ENCODE measurements around the gene C2CD2. TPM values are rescaled to one million over a fixed set of nuclear protein-coding genes. Genes with fewer than 3 reads are reported as not detected.

Gene C2CD2
- total and polyA plus RNA-seq, 2 experiments from 2014 or later = 4.5 to 16.2 TPM

DNA sequence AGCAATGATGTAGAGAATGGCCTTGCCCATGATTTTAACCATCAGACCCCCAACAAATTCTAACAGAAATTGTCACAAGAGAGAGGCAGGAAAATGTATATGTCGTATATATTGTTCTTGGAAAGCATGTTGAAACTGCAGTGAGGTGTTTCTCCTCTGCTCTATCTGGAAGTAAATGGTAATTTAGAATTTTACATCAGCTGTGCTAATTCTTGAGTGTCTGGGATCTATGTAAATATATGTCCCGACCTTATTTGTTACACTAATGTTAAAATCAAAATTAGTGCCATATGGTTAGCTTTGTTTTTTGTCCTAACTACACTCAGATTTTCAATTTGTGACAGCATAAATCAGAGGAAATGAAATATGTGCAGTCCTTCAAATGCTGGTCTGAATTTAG, 35.9 kb upstream of the C2CD2 start:
- no peak for ATAC-seq

More for the DNA sequence above, 35.9 kb upstream of the C2CD2 start:
- Mint-ChIP-seq H3K27me3 (ENCODE audit: insufficient read depth, low read depth, poor library complexity) (peaks cover 3% of the 10 kb centered on the region), H3K4me1 (no peaks in the 10 kb centered on the region), H3K36me3 (ENCODE audit: low read depth) (peaks cover 41% of the 10 kb centered on the region), H3K4me3 (no peak overlapping the region), H3K27ac (no peak overlapping the region), H3K9me3 (no peaks in the 10 kb centered on the region; the same call in 2 of the 3 replicates)
- Histone ChIP-seq H3K4me3 (no peak overlapping the region), H3K9me2 (ENCODE audit: insufficient read depth) (0 out of 2 replicates have a peak, but pooled peaks cover 4% of the 10 kb centered on the region), H2AFZ (no peak overlapping the region), H3K4me2 (no peak overlapping the region), H3K27me3 (ENCODE audit: insufficient read depth) (no peaks in the 10 kb centered on the region), H3K36me3 (ENCODE audit: insufficient read depth) (0 out of 2 replicates have a peak, but pooled peaks cover 7% of the 10 kb centered on the region), H3K27ac (ENCODE audit: low read depth) (no peak overlapping the region), H3F3A (replicated peaks; ENCODE audit: low read depth) (no peaks in the 10 kb centered on the region), H3K79me2 (replicated peaks; ENCODE audit: insufficient read depth) (no peaks in the 10 kb centered on the region; the same call in 1 of the 2 replicates), H3K4me1 (ENCODE audit: insufficient read depth) (no peaks in the 10 kb centered on the region), H4K20me1 (replicated peaks; ENCODE audit: insufficient read depth) (no peaks in the 10 kb centered on the region)
- no peak for DNase-seq (ENCODE audit: low spot score)
- TF ChIP-seq NANOG (IDR thresholded peaks at IDR 0.05; ENCODE audit: borderline replicate concordance) = no peak
- TF ChIP-seq EZH2phosphoT487 (IDR thresholded peaks at IDR 0.05; ENCODE audit: unreplicated experiment) = no peak
- TF ChIP-seq, protein P1, sequence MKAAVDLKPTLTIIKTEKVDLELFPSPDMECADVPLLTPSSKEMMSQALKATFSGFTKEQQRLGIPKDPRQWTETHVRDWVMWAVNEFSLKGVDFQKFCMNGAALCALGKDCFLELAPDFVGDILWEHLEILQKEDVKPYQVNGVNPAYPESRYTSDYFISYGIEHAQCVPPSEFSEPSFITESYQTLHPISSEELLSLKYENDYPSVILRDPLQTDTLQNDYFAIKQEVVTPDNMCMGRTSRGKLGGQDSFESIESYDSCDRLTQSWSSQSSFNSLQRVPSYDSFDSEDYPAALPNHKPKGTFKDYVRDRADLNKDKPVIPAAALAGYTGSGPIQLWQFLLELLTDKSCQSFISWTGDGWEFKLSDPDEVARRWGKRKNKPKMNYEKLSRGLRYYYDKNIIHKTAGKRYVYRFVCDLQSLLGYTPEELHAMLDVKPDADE (IDR thresholded peaks at IDR 0.05) = no peak
- TF ChIP-seq EZH2 (IDR thresholded peaks at IDR 0.05; ENCODE audit: low read depth, unreplicated experiment) = no peak
- no peak for TF ChIP-seq POLR2AphosphoS5 (IDR thresholded peaks at IDR 0.05; ENCODE audit: low read depth)
- TF ChIP-seq, protein P2, sequence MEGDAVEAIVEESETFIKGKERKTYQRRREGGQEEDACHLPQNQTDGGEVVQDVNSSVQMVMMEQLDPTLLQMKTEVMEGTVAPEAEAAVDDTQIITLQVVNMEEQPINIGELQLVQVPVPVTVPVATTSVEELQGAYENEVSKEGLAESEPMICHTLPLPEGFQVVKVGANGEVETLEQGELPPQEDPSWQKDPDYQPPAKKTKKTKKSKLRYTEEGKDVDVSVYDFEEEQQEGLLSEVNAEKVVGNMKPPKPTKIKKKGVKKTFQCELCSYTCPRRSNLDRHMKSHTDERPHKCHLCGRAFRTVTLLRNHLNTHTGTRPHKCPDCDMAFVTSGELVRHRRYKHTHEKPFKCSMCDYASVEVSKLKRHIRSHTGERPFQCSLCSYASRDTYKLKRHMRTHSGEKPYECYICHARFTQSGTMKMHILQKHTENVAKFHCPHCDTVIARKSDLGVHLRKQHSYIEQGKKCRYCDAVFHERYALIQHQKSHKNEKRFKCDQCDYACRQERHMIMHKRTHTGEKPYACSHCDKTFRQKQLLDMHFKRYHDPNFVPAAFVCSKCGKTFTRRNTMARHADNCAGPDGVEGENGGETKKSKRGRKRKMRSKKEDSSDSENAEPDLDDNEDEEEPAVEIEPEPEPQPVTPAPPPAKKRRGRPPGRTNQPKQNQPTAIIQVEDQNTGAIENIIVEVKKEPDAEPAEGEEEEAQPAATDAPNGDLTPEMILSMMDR (conservative IDR thresholded peaks at IDR 0.05; ENCODE audit: low read depth in 2 of 2) = no peak
- no peak for TF ChIP-seq JUNB (IDR thresholded peaks at IDR 0.05; ENCODE audit: unreplicated experiment)
- TF ChIP-seq ZNF331 (CRISPR knock-in tag; IDR thresholded peaks at IDR 0.05; ENCODE audit: low read depth) = no peak
- no peak for TF ChIP-seq STAT1 (IDR thresholded peaks at IDR 0.05; ENCODE audit: unreplicated experiment)
- no peak for TF ChIP-seq ZNF114 (CRISPR knock-in tag; IDR thresholded peaks at IDR 0.05)
- TF ChIP-seq, protein P3, sequence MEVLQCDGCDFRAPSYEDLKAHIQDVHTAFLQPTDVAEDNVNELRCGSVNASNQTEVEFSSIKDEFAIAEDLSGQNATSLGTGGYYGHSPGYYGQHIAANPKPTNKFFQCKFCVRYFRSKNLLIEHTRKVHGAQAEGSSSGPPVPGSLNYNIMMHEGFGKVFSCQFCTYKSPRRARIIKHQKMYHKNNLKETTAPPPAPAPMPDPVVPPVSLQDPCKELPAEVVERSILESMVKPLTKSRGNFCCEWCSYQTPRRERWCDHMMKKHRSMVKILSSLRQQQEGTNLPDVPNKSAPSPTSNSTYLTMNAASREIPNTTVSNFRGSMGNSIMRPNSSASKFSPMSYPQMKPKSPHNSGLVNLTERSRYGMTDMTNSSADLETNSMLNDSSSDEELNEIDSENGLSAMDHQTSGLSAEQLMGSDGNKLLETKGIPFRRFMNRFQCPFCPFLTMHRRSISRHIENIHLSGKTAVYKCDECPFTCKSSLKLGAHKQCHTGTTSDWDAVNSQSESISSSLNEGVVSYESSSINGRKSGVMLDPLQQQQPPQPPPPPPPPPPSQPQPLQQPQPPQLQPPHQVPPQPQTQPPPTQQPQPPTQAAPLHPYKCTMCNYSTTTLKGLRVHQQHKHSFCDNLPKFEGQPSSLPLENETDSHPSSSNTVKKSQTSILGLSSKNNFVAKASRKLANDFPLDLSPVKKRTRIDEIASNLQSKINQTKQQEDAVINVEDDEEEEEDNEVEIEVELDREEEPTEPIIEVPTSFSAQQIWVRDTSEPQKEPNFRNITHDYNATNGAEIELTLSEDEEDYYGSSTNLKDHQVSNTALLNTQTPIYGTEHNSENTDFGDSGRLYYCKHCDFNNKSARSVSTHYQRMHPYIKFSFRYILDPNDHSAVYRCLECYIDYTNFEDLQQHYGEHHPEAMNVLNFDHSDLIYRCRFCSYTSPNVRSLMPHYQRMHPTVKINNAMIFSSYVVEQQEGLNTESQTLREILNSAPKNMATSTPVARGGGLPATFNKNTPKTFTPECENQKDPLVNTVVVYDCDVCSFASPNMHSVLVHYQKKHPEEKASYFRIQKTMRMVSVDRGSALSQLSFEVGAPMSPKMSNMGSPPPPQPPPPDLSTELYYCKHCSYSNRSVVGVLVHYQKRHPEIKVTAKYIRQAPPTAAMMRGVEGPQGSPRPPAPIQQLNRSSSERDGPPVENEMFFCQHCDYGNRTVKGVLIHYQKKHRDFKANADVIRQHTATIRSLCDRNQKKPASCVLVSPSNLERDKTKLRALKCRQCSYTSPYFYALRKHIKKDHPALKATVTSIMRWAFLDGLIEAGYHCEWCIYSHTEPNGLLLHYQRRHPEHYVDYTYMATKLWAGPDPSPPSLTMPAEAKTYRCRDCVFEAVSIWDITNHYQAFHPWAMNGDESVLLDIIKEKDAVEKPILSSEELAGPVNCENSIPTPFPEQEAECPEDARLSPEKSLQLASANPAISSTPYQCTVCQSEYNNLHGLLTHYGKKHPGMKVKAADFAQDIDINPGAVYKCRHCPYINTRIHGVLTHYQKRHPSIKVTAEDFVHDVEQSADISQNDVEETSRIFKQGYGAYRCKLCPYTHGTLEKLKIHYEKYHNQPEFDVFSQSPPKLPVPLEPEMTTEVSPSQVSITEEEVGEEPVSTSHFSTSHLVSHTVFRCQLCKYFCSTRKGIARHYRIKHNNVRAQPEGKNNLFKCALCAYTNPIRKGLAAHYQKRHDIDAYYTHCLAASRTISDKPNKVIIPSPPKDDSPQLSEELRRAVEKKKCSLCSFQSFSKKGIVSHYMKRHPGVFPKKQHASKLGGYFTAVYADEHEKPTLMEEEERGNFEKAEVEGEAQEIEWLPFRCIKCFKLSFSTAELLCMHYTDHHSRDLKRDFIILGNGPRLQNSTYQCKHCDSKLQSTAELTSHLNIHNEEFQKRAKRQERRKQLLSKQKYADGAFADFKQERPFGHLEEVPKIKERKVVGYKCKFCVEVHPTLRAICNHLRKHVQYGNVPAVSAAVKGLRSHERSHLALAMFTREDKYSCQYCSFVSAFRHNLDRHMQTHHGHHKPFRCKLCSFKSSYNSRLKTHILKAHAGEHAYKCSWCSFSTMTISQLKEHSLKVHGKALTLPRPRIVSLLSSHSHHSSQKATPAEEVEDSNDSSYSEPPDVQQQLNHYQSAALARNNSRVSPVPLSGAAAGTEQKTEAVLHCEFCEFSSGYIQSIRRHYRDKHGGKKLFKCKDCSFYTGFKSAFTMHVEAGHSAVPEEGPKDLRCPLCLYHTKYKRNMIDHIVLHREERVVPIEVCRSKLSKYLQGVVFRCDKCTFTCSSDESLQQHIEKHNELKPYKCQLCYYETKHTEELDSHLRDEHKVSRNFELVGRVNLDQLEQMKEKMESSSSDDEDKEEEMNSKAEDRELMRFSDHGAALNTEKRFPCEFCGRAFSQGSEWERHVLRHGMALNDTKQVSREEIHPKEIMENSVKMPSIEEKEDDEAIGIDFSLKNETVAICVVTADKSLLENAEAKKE (CRISPR knock-in tag; IDR thresholded peaks at IDR 0.05) = no peak
- TF ChIP-seq, protein P4, sequence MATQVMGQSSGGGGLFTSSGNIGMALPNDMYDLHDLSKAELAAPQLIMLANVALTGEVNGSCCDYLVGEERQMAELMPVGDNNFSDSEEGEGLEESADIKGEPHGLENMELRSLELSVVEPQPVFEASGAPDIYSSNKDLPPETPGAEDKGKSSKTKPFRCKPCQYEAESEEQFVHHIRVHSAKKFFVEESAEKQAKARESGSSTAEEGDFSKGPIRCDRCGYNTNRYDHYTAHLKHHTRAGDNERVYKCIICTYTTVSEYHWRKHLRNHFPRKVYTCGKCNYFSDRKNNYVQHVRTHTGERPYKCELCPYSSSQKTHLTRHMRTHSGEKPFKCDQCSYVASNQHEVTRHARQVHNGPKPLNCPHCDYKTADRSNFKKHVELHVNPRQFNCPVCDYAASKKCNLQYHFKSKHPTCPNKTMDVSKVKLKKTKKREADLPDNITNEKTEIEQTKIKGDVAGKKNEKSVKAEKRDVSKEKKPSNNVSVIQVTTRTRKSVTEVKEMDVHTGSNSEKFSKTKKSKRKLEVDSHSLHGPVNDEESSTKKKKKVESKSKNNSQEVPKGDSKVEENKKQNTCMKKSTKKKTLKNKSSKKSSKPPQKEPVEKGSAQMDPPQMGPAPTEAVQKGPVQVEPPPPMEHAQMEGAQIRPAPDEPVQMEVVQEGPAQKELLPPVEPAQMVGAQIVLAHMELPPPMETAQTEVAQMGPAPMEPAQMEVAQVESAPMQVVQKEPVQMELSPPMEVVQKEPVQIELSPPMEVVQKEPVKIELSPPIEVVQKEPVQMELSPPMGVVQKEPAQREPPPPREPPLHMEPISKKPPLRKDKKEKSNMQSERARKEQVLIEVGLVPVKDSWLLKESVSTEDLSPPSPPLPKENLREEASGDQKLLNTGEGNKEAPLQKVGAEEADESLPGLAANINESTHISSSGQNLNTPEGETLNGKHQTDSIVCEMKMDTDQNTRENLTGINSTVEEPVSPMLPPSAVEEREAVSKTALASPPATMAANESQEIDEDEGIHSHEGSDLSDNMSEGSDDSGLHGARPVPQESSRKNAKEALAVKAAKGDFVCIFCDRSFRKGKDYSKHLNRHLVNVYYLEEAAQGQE (IDR thresholded peaks at IDR 0.05; ENCODE audit: unreplicated experiment) = no peak
